A549 treated with CORT108297 at 1 μM for 4 hours (cell line): Measurements from ENCODE around the gene DDC. TPM values are rescaled to one million over a fixed set of nuclear protein-coding genes. Genes with fewer than 3 reads are reported as not detected.

Source experiments
- total RNA-seq: library from RNA; stranded (reverse); fragments of 200-300 nt; extraction: Qiagen RNA extraction; gene quantifications from 5 replicates; pipeline ENCODE4 v1.2.3, GENCODE V29; 2022

The DDC gene
- 0.58 to 1.9 TPM (median 1.1 TPM) in 5 replicates for total RNA-seq

DNA sequence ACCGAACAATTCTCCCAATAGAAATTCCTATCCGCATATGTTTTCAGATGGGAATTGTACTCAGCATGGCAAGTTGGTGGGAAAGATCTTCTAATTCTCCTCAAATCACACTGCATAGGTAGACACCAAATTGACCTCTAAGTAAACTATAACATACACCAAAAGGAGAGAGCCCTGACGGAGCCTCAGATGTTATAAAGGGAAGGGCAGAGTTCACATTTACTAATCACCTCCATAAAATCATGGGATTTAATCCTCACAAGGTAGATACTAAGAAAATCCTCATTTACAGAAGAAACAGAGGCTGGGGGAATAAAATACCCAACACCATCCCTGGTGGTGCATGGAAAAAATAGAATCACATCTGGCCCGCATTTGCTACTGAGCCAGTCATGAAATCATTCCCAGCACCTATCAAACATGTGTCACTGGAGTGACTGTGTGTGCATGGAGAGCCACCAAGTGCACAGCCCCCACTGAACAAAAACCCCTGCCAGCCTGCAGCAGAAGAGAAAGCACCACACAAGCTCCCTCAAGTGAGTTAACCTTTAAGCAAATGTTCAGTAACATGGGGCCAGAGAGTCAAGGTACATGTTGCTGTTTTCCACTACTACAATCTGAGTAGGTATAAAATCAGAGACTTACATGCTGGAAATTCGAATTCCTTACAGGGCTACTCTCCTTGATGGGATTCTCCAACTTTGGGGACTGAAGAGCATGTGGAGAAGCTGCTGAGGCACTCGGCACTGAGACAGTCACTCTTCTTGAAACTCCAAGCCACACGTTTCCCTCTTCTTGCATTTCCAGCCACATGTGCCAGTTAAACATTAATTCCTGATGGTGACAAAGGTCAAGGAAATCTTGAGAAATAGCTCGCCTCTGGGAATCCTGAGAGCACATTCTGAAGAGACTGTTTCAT, at the start of gene DDC:
Gene DDC (minus strand): TSS at position 766 of the 919 bp plus-strand sequence. CDS start 21,320 bp downstream, outside the sequence.

GRCh38 chr7:50449881-50450589, 115.2 kb downstream of the DDC start, which contains the start of gene FIGNL1:
Gene FIGNL1, minus strand, starts transcription at chr7:50450350. Its CDS starts 3,063 bp downstream, at chr7:50447287.

Other genes with a start within 250 kb of the DDC start
- gene FIGNL1, start 115.1 kb downstream of the DDC start, total RNA-seq = 16.5 to 18.0 TPM (median 17.6 TPM) in 5 replicates
- gene GRB10, start 217.5 kb upstream of the DDC start, total RNA-seq = 62.2 to 77.3 TPM (median 70.1 TPM) in 5 replicates